HG02870 (cell line): ENCODE results near the gene GABRA4.

Experiments
- ATAC-seq: cut with Tn5 transposase; IDR thresholded peaks from one replicate; pipeline ENCODE4 v1.9.1; 2021; ENCODE audit warnings: mild to moderate bottlenecking, moderate library complexity; ENCODE audit not compliant: unreplicated experiment

The GABRA4 gene

GRCh38 chr4:46979726-46980125 is 13.7 kb downstream of the GABRA4 start:
- no peak for ATAC-seq

DNA sequence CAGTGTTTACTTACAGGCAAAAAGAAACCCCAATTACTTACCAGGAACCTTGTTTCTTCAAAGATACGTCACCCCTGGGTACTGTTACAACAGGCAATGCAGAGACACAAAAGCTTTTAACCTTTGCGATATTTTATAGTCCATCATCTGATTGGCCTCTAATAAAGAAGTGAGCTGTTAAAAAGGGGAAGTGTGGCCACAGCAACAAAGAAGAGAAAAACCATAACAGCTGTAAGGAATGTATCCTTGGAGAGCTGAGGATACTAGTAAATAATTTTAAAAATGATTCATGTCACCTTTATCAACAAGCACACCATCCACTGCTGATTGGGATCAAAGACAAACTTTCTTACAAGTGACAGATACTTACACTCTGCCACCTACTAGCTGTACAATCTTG is 14.1 kb downstream of the GABRA4 start:
- ATAC-seq: no peak

DNA sequence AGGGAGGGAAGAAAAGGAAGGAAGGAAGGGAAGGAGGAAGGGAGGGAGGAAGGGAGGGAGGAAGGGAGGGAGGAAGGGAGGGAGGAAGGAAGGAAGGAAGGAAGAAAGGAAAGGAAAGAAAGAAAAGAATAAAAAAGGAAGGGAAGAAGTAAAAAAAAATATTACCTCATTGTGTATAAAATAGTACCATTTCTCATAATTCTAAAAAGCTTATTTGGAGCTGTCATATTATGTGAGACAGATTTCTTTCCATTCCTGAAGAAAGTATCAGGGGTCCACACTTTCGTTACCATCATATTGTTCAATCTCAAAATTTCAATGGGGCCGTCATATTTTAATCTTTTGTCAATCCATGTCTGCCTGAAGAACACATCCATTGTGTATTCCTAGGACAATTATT is 16.1 kb downstream of the GABRA4 start:
- ATAC-seq: no peak

GRCh38 chr4:46975812-46976553 is 17.4 kb downstream of the GABRA4 start:
- ATAC-seq: peak; percentile 51

- no peak for ATAC-seq
These were observed 18.4 kb downstream of the GABRA4 start for GRCh38 chr4:46974891-46975543.

GRCh38 chr4:46968847-46969246 is 24.5 kb downstream of the GABRA4 start:
- ATAC-seq: no peak

DNA sequence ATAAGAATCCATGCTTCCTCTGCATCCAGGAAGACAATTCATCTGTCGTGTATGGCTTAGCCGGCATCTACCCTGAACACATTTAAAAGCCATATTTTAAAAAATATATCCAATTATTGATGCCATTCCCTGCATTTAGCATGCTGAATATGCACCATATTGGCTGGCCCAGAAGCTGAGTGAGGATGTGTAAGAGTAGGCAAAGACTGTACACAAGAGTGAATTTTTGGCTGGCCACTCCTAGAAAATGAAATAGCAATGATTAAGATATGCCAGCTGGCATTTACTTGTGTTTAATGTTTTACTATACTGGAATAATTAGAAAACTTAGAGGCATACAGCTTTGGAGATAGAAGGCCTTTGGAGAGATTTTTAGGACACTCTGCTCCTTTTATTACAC is 25.8 kb downstream of the GABRA4 start:
- no peak for ATAC-seq

DNA sequence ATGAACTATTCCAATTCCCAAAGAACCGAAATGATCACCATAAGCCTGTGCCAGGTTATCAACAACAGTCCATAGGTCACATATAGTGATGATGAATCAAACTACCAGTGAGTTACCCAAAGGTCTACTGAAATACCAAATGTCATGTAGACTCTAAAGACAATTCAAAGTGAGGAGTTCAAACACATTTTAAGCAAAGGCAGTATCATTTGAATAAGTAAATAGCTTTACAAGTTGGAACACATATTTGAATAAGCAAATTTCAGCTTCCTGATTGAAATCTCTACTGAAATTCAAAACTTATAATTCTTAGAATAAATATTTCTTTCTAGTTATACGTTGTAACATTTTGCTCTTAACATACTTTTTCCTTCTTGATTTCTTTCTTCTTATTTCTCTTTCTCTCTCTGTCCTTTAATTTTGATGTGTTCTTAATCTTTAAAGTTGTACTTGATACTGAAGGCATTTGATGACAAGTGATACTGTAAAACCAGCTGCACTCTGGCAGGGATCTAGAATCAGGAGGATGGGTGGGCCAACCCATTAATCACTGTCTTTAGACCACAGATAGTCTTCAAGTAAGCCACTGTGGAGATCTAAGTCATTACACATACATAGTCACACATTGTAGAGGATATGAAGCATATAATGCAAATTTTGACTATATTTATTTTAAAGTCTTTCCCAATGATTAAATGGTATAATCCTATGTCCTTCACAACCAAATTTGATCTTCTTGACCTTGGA is 34.5 kb downstream of the GABRA4 start:
- no peak for ATAC-seq

- no peak for ATAC-seq
These were observed 36.9 kb downstream of the GABRA4 start for GRCh38 chr4:46956451-46956850.

- no peak for ATAC-seq
These were observed 37.8 kb downstream of the GABRA4 start for GRCh38 chr4:46955601-46956000.

- ATAC-seq: no peak
These were observed 38.7 kb downstream of the GABRA4 start for GRCh38 chr4:46954643-46955042.

GRCh38 chr4:46953564-46953963 is 39.8 kb downstream of the GABRA4 start:
- no peak for ATAC-seq

DNA sequence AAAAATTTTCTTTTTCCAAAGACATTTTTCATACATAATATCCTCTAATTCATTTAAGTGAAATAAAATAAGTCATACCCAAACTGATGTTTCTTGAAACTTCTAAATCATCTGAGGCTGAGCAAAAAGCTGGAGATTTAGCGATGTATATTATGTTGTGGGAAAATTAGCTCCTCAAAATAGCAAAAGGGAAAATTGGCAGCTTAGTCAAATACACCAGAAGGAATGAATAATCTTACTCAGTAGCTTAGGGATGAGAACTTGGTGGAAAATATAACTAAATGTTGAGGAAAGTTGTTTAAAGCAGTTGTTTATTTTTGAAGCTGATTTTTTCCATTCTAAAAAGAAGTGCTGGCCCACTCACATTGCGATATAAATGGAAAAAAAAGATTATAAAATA is 40.9 kb downstream of the GABRA4 start:
- no peak for ATAC-seq

- no peak for ATAC-seq
These were observed 42.6 kb downstream of the GABRA4 start for GRCh38 chr4:46950826-46951225.

DNA sequence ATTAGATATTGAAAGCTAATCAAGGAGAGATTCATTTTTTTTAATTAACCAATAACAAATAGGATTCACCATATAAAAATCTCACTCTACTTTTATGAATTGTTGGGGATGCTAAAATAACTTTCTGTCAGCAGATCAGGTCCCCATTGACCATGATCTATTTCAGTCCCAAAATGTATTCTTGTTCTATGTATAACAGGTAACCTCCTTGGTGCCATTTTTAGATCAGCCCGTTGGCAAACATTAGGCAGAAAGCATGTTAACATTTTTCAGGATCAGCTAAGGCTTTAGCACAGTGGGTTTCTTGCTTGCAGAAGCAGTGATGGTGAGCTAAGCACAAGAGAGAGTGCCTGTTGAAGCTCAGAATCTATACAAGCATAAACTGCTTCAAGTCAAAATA is 43.6 kb downstream of the GABRA4 start:
- no peak for ATAC-seq

GRCh38 chr4:46947541-46947940 is 45.8 kb downstream of the GABRA4 start:
- no peak for ATAC-seq

GRCh38 chr4:46946919-46947536 is 46.4 kb downstream of the GABRA4 start:
- no peak for ATAC-seq

GRCh38 chr4:46945062-46945461 is 48.3 kb downstream of the GABRA4 start:
- no peak for ATAC-seq

DNA sequence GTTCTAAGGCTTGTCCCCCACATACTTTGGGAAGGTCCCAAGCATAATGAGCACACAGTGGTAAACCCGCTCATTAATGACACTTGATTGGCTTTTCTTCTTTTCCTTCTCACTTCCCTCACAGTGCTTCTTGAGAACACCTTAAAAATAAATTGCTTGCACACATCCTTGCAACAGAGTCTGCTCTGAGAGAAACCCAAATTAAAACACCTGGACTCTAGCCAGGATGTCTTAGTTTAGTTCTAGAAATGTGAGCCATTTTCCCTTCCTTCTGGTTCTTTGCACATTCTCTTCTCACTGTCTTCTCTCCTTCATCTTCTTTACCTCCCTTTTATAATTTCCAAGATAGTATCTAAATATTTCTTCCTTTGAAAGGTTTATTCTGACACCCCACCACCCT is 49.0 kb downstream of the GABRA4 start:
- ATAC-seq: no peak

- ATAC-seq: no peak
These were observed 55.9 kb downstream of the GABRA4 start for GRCh38 chr4:46937493-46937892.

DNA sequence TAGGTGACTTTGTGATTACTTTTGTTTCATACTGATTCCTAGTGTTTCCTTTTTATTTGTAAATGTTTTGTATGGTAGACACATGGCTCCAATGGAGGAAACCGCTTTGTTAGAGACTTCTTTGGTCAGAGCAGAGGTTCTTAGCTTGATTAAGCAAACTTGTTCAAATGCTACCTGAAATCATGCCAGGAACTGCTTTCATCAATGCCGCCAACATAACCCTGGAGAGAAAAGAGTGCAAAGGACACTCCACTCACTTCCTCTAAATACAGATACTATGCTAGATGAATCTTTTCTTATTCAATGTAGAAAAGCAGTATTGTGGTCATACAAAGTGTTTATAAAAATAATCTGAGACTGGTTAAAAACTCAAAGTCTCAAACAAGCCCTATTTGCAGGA is 58.7 kb downstream of the GABRA4 start:
- no peak for ATAC-seq

DNA sequence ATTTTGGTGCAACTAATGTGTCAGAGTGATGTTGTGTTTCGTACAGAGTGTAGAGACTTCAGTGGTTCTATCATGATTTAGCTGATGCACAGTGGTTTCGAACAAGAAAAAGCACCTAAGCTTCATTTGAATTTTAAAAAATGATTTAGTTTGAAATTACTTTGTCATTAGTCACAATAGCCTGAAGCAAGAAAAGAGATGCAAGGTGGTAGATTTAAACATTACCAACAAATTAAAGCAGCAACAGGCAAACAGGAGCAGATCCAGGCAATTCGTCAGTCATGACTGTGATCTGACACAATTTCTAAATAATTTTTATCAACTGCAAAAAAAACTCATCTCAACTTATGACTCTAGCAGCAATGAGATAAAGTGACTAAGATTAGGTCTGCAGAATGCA is 59.7 kb downstream of the GABRA4 start:
- ATAC-seq: no peak
